Naive thymus-derived CD8-positive, alpha-beta T cell (primary cell): Measurements from ENCODE around the gene CYBRD1. TPM values are rescaled to one million over a fixed set of nuclear protein-coding genes. Genes with fewer than 3 reads are reported as not detected.

Experiments
- ATAC-seq, 2 donors: fragments of 150-1000 bp; cut with Tn5 transposase in 1 of 2; sonication (Bioruptor Pico), chemical (Tn5 transposase) in 1 of 2; 1 replicate in 1 of 2; 2 replicates in 1 of 2; pipeline ENCODE4 v1.10.0; 2021; ENCODE audit warnings: mild to moderate bottlenecking in 2 of 2, moderate library complexity in 2 of 2
- POLR2A ChIA-PET: fragments of 350-600 bp; sonication (Branson Sonifier 250); formaldehyde crosslinking; loops from one replicate; lab custom pipeline; 2021; ENCODE audit warnings: antibody characterized with exemption; lab: Charles Lee
- DNase-seq, 10 donors: peaks; one replicate each; pipeline versions ENCODE4 v3.0.0 to v3.0.0-alpha.2; 2020 to 2022
- H3K27ac Mint-ChIP-seq, 10 donors: one replicate each; pipeline ENCODE4 v1.8.0; 2020 to 2022; ENCODE audit warnings: mild to moderate bottlenecking in 10 of 10, mixed read lengths in 10 of 10, moderate library complexity in 4 of 10, inconsistent platforms in 1 of 10
- H3K27me3 Mint-ChIP-seq, 5 donors: one replicate each; pipeline ENCODE4 v1.8.0; 2021 to 2022; ENCODE audit warnings: mixed read lengths in 5 of 5
- H3K36me3 Mint-ChIP-seq, 3 donors: one replicate each; pipeline ENCODE4 v1.8.0; 2020 to 2022; ENCODE audit warnings: mixed read lengths in 3 of 3, mild to moderate bottlenecking in 2 of 3, inconsistent platforms in 1 of 3
- H3K4me1 Mint-ChIP-seq, 4 donors: one replicate each; pipeline ENCODE4 v1.8.0; 2021 to 2022; ENCODE audit warnings: mixed read lengths in 4 of 4
- H3K4me3 Mint-ChIP-seq, 10 donors: one replicate each; pipeline ENCODE4 v1.8.0; 2020 to 2022; ENCODE audit warnings: mild to moderate bottlenecking in 10 of 10, mixed read lengths in 10 of 10, moderate library complexity in 6 of 10, inconsistent platforms in 1 of 10
- H3K9me3 Mint-ChIP-seq, 9 donors: one replicate each; pipeline ENCODE4 v1.8.0; 2020 to 2022; ENCODE audit warnings: mixed read lengths in 9 of 9, mild to moderate bottlenecking in 3 of 9, inconsistent platforms in 1 of 9, moderate library complexity in 1 of 9
- polyA plus RNA-seq, 3 donors: library from polyadenylated mRNA; unstranded; fragments of 300-500 nt; fragmentation: Illumina TruSeq; gene quantifications; one replicate each; pipeline ENCODE4 v1.2.3, GENCODE V29; 2021
- total RNA-seq, 8 experiments: library from RNA in 2 of 8; stranded (reverse) in 2 of 8; gene quantifications; one replicate each; pipeline ENCODE4 v1.2.3 and lab custom pipeline; 2021 to 2026

CYBRD1 gene
- total and polyA plus RNA-seq, 5 experiments from 2014 or later: 0.09 to 0.47 (median 0.38) TPM; not detected in 2

GRCh38 chr2:171595456-171595855 lies 73.2 kb downstream of the CYBRD1 start:
- Mint-ChIP-seq H3K9me3 (peaks cover 0 to 5% (median 2%) of the 10 kb centered on the region in 9 donors), H3K4me1 (peaks cover 0 to 7% (median 2%) of the 10 kb centered on the region in 4 donors), H3K4me3 (no peak overlapping the region), H3K27me3 (peaks cover 0 to 11% (median 4%) of the 10 kb centered on the region in 5 donors), H3K27ac (no peak overlapping the region), H3K36me3 (peaks cover 0 to 2% (median 2%) of the 10 kb centered on the region in 3 donors)
- no peak for DNase-seq
- no peak for ATAC-seq
- POLR2A ChIA-PET: no interaction called here

GRCh38 chr2:171595896-171596295 lies 73.6 kb downstream of the CYBRD1 start:
- Mint-ChIP-seq H3K9me3 (peaks cover 0 to under 1% (median 0%) of the 10 kb centered on the region in 9 donors), H3K27ac (no peak overlapping the region), H3K36me3 (no peaks in the 10 kb centered on the region), H3K27me3 (peaks cover 0 to 11% (median 4%) of the 10 kb centered on the region in 5 donors), H3K4me3 (no peak overlapping the region), H3K4me1 (peaks cover 0 to 7% (median 2%) of the 10 kb centered on the region in 4 donors)
- POLR2A ChIA-PET: no interaction called here
- DNase-seq (no peak), ATAC-seq (no peak)

- peak overlapping the region in 1 of 10 donors; percentile 18 for H3K27ac Mint-ChIP-seq
- peak in 9 of 10 donors; percentile 8 to 76 (median 39) for DNase-seq
- no peaks in the 10 kb centered on the region for H3K36me3 Mint-ChIP-seq
- no peak overlapping the region for H3K4me3 Mint-ChIP-seq
- ATAC-seq: peak; percentile 99
- POLR2A ChIA-PET: no interaction called here
- peaks cover 0 to 7% (median 2%) of the 10 kb centered on the region in 4 donors for H3K4me1 Mint-ChIP-seq
- no peaks in the 10 kb centered on the region for H3K9me3 Mint-ChIP-seq
- peaks cover 0 to 7% (median 2%) of the 10 kb centered on the region in 5 donors for H3K27me3 Mint-ChIP-seq
Measured at GRCh38 chr2:171598713-171599319, 76.5 kb downstream of the CYBRD1 start.

- Mint-ChIP-seq H3K36me3 (no peaks in the 10 kb centered on the region), H3K4me3 (no peak overlapping the region), H3K27ac (no peak overlapping the region), H3K9me3 (no peaks in the 10 kb centered on the region), H3K27me3 (peaks cover 0 to 7% (median 3%) of the 10 kb centered on the region in 5 donors), H3K4me1 (peaks cover 0 to 7% (median 2%) of the 10 kb centered on the region in 4 donors)
- ATAC-seq (no peak), DNase-seq (no peak)
- POLR2A ChIA-PET: no interaction called here
Measured at GRCh38 chr2:171600126-171600525, 77.9 kb downstream of the CYBRD1 start.

GRCh38 chr2:171602352-171602751 lies 80.1 kb downstream of the CYBRD1 start:
- H3K4me3 Mint-ChIP-seq: no peak overlapping the region
- no peak for ATAC-seq
- POLR2A ChIA-PET: no interaction called here

More at GRCh38 chr2:171602352-171602751, 80.1 kb downstream of the CYBRD1 start:
- H3K36me3 Mint-ChIP-seq: no peaks in the 10 kb centered on the region
- H3K27me3 Mint-ChIP-seq: peaks cover 4 to 18% (median 8%) of the 10 kb centered on the region in 5 donors
- H3K27ac Mint-ChIP-seq: no peak overlapping the region
- no peak for DNase-seq
- peaks cover 0 to 7% (median 2%) of the 10 kb centered on the region in 4 donors for H3K4me1 Mint-ChIP-seq
- no peaks in the 10 kb centered on the region for H3K9me3 Mint-ChIP-seq

Other genes with a start within 250 kb of the CYBRD1 start
- gene METTL8, start 88.5 kb upstream of the CYBRD1 start, total RNA-seq: 10 to 100 TPM; 18.3 to 21.0 TPM
- 10 to 100 TPM in 2 of 3 donors, 1 to 10 TPM in 1; 9.1 to 20.6 (median 10.6) TPM for gene METTL8, start 88.5 kb upstream of the CYBRD1 start, polyA plus RNA-seq
- gene DCAF17, start 88.2 kb upstream of the CYBRD1 start, total RNA-seq: 10 to 100 TPM; 25.9 to 36.6 TPM
- gene DCAF17, start 88.2 kb upstream of the CYBRD1 start, polyA plus RNA-seq: 10 to 100 TPM; 14.3 to 18.5 (median 14.9) TPM
- 10 to 100 TPM; 42.6 to 45.3 TPM for gene DYNC1I2, start 165.0 kb downstream of the CYBRD1 start, total RNA-seq
- 10 to 100 TPM; 17.1 to 28.7 (median 21.7) TPM for gene DYNC1I2, start 165.0 kb downstream of the CYBRD1 start, polyA plus RNA-seq